WTC11 (cell line): ENCODE measurements around the gene NIT2. TPM values are rescaled to one million over a fixed set of nuclear protein-coding genes. Genes with fewer than 3 reads are reported as not detected.

Experiments
- ATAC-seq: fragments of 200-7000 bp; cut with Tn5 transposase; 2 replicates; pipeline ENCODE4 v1.10.0; 2021; ENCODE audit warnings: mild to moderate bottlenecking, moderate library complexity
- CTCF ChIA-PET: fragments of 300-600 bp; sonication (Branson Sonifier 250); formaldehyde crosslinking; loops from one replicate; lab custom pipeline; 2021; ENCODE audit warnings: antibody characterized with exemption; lab: Charles Lee
- POLR2A ChIA-PET: fragments of 350-600 bp; sonication (Branson Sonifier 250); formaldehyde crosslinking; loops from one replicate; lab custom pipeline; 2021; ENCODE audit warnings: antibody characterized with exemption; lab: Charles Lee
- DNase-seq: peaks from one replicate; pipeline ENCODE4 v3.0.0; 2021; ENCODE audit warnings: low spot score
- H3K27ac Mint-ChIP-seq: 2 replicates; pipeline ENCODE4 v1.8.0; 2021; ENCODE audit warnings: mixed read lengths
- H3K27me3 Mint-ChIP-seq: 2 replicates; pipeline ENCODE4 v1.8.0; 2021; ENCODE audit warnings: low read depth, mild to moderate bottlenecking, moderate library complexity, mixed read lengths
- H3K36me3 Mint-ChIP-seq: 2 replicates; pipeline ENCODE4 v1.8.0; 2021; ENCODE audit warnings: mixed read lengths
- H3K4me1 Mint-ChIP-seq: 2 replicates; pipeline ENCODE4 v1.8.0; 2022; ENCODE audit warnings: mixed read lengths
- H3K4me3 Mint-ChIP-seq: 2 replicates; pipeline ENCODE4 v1.8.0; 2021; ENCODE audit warnings: mild to moderate bottlenecking, moderate library complexity, mixed read lengths
- H3K9me3 Mint-ChIP-seq: 2 replicates; pipeline ENCODE4 v1.8.0; 2021; ENCODE audit warnings: mixed read lengths
- CREM ChIP-seq: sonication (generic); formaldehyde crosslinking; IDR thresholded peaks from 2 replicates; pipeline ENCODE4 v1.8.1; 2022; ENCODE audit warnings: mild to moderate bottlenecking, missing genetic modification reagents, moderate library complexity
- ETV6 ChIP-seq: sonication (generic); formaldehyde crosslinking; IDR thresholded peaks from 2 replicates; pipeline ENCODE4 v1.8.1; 2022; ENCODE audit warnings: mild to moderate bottlenecking, missing genetic modification reagents
- FOXJ3 ChIP-seq: sonication (generic); formaldehyde crosslinking; IDR thresholded peaks from 2 replicates; pipeline ENCODE4 v1.9.0; 2021; ENCODE audit warnings: missing genetic modification reagents, mild to moderate bottlenecking, borderline replicate concordance
- FOXP1 ChIP-seq: sonication (generic); formaldehyde crosslinking; IDR thresholded peaks from 2 replicates; pipeline ENCODE4 v1.8.0; 2022; ENCODE audit warnings: missing genetic modification reagents, mild to moderate bottlenecking, moderate library complexity, borderline replicate concordance
- GRHL2 ChIP-seq: fragments of 250-450 bp; sonication (Bioruptor Pico); IDR thresholded peaks from 2 replicates; pipeline ENCODE4 v1.8.0; 2022; ENCODE audit warnings: mild to moderate bottlenecking, moderate library complexity; ENCODE audit not compliant: insufficient replicate concordance, severe bottlenecking
- JUN ChIP-seq: sonication (generic); formaldehyde crosslinking; IDR thresholded peaks from 2 replicates; pipeline ENCODE4 v1.8.0; 2023; ENCODE audit warnings: mild to moderate bottlenecking, missing genetic modification reagents
- NFE2L1 ChIP-seq: sonication (generic); formaldehyde crosslinking; IDR thresholded peaks from 2 replicates; pipeline ENCODE4 v1.8.1; 2023; ENCODE audit warnings: missing genetic modification reagents
- PRRX2 ChIP-seq: fragments of 250-450 bp; sonication (Bioruptor Pico); IDR thresholded peaks from 2 replicates; pipeline ENCODE4 v1.8.0; 2021; ENCODE audit warnings: mild to moderate bottlenecking
- SMAD4 ChIP-seq: sonication (generic); formaldehyde crosslinking; IDR thresholded peaks from 2 replicates; pipeline ENCODE4 v1.8.0; 2022; ENCODE audit warnings: mild to moderate bottlenecking, missing genetic modification reagents
- TP53 ChIP-seq: sonication (generic); formaldehyde crosslinking; IDR thresholded peaks from 2 replicates; pipeline ENCODE4 v1.8.1; 2023; ENCODE audit warnings: mild to moderate bottlenecking, missing genetic modification reagents
- ZBTB21 ChIP-seq: sonication (generic); formaldehyde crosslinking; IDR thresholded peaks from 2 replicates; pipeline ENCODE4 v1.8.1; 2023; ENCODE audit warnings: mild to moderate bottlenecking, missing genetic modification reagents, borderline replicate concordance
- ZNF121 ChIP-seq: sonication (generic); formaldehyde crosslinking; IDR thresholded peaks from 2 replicates; pipeline ENCODE4 v1.8.0; 2023; ENCODE audit warnings: missing genetic modification reagents
- ZNF138 ChIP-seq: sonication (generic); formaldehyde crosslinking; conservative IDR thresholded peaks from 2 replicates; pipeline ENCODE4 v1.8.1; 2022; ENCODE audit warnings: mild to moderate bottlenecking, moderate library complexity, missing genetic modification reagents
- total RNA-seq: library from RNA; stranded (reverse); gene quantifications from 3 replicates; pipeline ENCODE4 v1.2.3, GENCODE V29; 2021
- TF ChIP-seq, protein P1 (sequence below): sonication (generic); formaldehyde crosslinking; IDR thresholded peaks from 2 replicates; pipeline ENCODE4 v1.8.1; 2022; ENCODE audit warnings: low read depth, missing genetic modification reagents, borderline replicate concordance
- TF ChIP-seq, protein P2 (sequence below): fragments of 250-450 bp; sonication (Bioruptor Pico); IDR thresholded peaks from 2 replicates; pipeline ENCODE4 v1.9.0; 2021; ENCODE audit warnings: mild to moderate bottlenecking
- TF ChIP-seq, protein P3 (sequence below): sonication (generic); formaldehyde crosslinking; IDR thresholded peaks from 2 replicates; pipeline ENCODE4 v1.8.1; 2023; ENCODE audit warnings: mild to moderate bottlenecking, missing genetic modification reagents
- TF ChIP-seq, protein P4 (sequence below): sonication (generic); formaldehyde crosslinking; IDR thresholded peaks from 2 replicates; pipeline ENCODE4 v1.8.1; 2023; ENCODE audit warnings: mild to moderate bottlenecking, missing genetic modification reagents
- TF ChIP-seq, protein P5 (sequence below): sonication (generic); formaldehyde crosslinking; IDR thresholded peaks from 2 replicates; pipeline ENCODE4 v1.8.0; 2022; ENCODE audit warnings: mild to moderate bottlenecking, missing genetic modification reagents
- TF ChIP-seq, protein P6 (sequence below): sonication (generic); formaldehyde crosslinking; IDR thresholded peaks from 2 replicates; pipeline ENCODE4 v1.8.0; 2023; ENCODE audit warnings: missing genetic modification reagents
- TF ChIP-seq, protein P7 (sequence below): sonication (generic); formaldehyde crosslinking; IDR thresholded peaks from 2 replicates; pipeline ENCODE4 v1.8.1; 2023; ENCODE audit warnings: mild to moderate bottlenecking, moderate library complexity, missing genetic modification reagents
- TF ChIP-seq, protein P8 (sequence below): fragments of 250-450 bp; sonication (Bioruptor Pico); IDR thresholded peaks from 2 replicates; pipeline ENCODE4 v1.9.0; 2021; ENCODE audit warnings: mild to moderate bottlenecking
- TF ChIP-seq, protein P9 (sequence below): sonication (generic); formaldehyde crosslinking; IDR thresholded peaks from 2 replicates; pipeline ENCODE4 v1.8.0; 2022; ENCODE audit warnings: mild to moderate bottlenecking, missing genetic modification reagents

Gene NIT2
- total RNA-seq, 1 experiment from 2014 or later, result 27.3 TPM

DNA sequence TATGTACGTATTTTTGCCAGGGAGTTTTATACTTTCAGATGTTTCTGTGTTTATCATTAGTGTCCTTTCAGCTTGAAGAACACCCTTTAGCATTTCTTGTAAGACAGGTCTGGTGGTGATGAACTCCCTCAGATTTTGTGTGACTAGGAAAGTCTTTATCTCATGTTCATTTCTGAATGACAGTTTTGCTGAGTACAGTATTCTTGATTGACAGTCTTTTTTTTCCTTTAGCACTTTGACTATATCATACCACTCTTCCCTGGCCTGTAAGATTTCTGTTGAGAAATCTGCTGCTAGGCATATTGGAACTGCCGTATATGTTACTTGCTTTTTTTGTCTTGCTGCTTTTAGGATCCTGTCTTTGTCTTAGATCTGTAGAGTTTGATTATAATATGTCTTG is 72.6 kb downstream of the NIT2 start:
- no peak for ATAC-seq
- no peak for DNase-seq
- peaks cover 24% of the 10 kb centered on the region for H3K4me1 Mint-ChIP-seq
- peaks cover 11% of the 10 kb centered on the region for H3K9me3 Mint-ChIP-seq
- no peak overlapping the region for H3K4me3 Mint-ChIP-seq
- ChIA-PET CTCF (no interaction called here), POLR2A (no interaction called here)
- no peak for TF ChIP-seq FOXP1 (CRISPR knock-in tag)
- no peak for TF ChIP-seq NFE2L1 (CRISPR knock-in tag)
- no peak for TF ChIP-seq FOXJ3 (CRISPR knock-in tag)
- no peak for TF ChIP-seq ZBTB21 (CRISPR knock-in tag)
- TF ChIP-seq, protein P1, sequence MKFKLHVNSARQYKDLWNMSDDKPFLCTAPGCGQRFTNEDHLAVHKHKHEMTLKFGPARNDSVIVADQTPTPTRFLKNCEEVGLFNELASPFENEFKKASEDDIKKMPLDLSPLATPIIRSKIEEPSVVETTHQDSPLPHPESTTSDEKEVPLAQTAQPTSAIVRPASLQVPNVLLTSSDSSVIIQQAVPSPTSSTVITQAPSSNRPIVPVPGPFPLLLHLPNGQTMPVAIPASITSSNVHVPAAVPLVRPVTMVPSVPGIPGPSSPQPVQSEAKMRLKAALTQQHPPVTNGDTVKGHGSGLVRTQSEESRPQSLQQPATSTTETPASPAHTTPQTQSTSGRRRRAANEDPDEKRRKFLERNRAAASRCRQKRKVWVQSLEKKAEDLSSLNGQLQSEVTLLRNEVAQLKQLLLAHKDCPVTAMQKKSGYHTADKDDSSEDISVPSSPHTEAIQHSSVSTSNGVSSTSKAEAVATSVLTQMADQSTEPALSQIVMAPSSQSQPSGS (CRISPR knock-in tag), result no peak
- TF ChIP-seq, protein P2, sequence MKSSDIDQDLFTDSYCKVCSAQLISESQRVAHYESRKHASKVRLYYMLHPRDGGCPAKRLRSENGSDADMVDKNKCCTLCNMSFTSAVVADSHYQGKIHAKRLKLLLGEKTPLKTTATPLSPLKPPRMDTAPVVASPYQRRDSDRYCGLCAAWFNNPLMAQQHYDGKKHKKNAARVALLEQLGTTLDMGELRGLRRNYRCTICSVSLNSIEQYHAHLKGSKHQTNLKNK (CRISPR knock-in tag), result no peak
- TF ChIP-seq, protein P3, sequence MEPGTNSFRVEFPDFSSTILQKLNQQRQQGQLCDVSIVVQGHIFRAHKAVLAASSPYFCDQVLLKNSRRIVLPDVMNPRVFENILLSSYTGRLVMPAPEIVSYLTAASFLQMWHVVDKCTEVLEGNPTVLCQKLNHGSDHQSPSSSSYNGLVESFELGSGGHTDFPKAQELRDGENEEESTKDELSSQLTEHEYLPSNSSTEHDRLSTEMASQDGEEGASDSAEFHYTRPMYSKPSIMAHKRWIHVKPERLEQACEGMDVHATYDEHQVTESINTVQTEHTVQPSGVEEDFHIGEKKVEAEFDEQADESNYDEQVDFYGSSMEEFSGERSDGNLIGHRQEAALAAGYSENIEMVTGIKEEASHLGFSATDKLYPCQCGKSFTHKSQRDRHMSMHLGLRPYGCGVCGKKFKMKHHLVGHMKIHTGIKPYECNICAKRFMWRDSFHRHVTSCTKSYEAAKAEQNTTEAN (CRISPR knock-in tag), result no peak
- TF ChIP-seq, protein P4, sequence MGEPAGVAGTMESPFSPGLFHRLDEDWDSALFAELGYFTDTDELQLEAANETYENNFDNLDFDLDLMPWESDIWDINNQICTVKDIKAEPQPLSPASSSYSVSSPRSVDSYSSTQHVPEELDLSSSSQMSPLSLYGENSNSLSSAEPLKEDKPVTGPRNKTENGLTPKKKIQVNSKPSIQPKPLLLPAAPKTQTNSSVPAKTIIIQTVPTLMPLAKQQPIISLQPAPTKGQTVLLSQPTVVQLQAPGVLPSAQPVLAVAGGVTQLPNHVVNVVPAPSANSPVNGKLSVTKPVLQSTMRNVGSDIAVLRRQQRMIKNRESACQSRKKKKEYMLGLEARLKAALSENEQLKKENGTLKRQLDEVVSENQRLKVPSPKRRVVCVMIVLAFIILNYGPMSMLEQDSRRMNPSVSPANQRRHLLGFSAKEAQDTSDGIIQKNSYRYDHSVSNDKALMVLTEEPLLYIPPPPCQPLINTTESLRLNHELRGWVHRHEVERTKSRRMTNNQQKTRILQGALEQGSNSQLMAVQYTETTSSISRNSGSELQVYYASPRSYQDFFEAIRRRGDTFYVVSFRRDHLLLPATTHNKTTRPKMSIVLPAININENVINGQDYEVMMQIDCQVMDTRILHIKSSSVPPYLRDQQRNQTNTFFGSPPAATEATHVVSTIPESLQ (CRISPR knock-in tag), result no peak
- TF ChIP-seq, protein P5, sequence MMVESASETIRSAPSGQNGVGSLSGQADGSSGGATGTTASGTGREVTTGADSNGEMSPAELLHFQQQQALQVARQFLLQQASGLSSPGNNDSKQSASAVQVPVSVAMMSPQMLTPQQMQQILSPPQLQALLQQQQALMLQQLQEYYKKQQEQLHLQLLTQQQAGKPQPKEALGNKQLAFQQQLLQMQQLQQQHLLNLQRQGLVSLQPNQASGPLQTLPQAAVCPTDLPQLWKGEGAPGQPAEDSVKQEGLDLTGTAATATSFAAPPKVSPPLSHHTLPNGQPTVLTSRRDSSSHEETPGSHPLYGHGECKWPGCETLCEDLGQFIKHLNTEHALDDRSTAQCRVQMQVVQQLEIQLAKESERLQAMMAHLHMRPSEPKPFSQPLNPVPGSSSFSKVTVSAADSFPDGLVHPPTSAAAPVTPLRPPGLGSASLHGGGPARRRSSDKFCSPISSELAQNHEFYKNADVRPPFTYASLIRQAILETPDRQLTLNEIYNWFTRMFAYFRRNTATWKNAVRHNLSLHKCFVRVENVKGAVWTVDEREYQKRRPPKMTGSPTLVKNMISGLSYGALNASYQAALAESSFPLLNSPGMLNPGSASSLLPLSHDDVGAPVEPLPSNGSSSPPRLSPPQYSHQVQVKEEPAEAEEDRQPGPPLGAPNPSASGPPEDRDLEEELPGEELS, result no peak
- TF ChIP-seq ZNF138 (CRISPR knock-in tag), result no peak
- TF ChIP-seq, protein P6, sequence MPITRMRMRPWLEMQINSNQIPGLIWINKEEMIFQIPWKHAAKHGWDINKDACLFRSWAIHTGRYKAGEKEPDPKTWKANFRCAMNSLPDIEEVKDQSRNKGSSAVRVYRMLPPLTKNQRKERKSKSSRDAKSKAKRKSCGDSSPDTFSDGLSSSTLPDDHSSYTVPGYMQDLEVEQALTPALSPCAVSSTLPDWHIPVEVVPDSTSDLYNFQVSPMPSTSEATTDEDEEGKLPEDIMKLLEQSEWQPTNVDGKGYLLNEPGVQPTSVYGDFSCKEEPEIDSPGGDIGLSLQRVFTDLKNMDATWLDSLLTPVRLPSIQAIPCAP, result no peak
- no peak for TF ChIP-seq SMAD4
- TF ChIP-seq PRRX2, result no peak
- TF ChIP-seq JUN, result no peak
- no peak for TF ChIP-seq ZNF121
- no peak for TF ChIP-seq ETV6 (CRISPR knock-in tag)
- no peaks in the 10 kb centered on the region for H3K27me3 Mint-ChIP-seq
- peaks cover 33% of the 10 kb centered on the region for H3K36me3 Mint-ChIP-seq
- H3K27ac Mint-ChIP-seq, result no peak overlapping the region

DNA sequence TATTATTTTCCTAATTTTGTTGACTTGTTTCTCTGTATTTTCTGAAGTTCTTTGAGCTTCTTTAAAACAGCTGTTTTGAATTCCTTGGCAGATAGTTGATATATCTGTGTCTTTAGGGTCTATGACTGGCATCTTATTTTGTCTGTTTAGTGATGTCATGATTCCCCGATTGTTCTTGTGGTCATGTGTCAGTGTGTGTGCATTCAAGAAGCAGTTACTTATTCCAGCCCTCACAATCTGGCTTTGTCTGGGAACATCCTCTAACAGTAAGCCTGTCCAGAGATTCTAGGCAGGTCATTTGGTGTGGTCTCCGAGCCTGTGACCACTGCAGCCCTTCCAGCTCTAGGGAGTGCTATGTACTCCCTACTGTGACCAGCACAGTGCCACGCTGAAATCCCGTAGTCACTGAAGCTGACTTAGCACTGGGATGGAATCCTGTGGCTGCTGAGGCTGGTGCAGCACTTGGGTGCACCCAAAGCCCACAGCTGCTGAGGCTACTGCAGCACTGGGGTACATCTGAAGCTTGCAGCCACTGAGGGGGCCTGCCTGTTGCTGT is 73.5 kb downstream of the NIT2 start:
- Mint-ChIP-seq H3K27ac (no peak overlapping the region), H3K27me3 (no peaks in the 10 kb centered on the region), H3K36me3 (peaks cover 39% of the 10 kb centered on the region), H3K9me3 (peaks cover 14% of the 10 kb centered on the region), H3K4me3 (no peak overlapping the region), H3K4me1 (peaks cover 30% of the 10 kb centered on the region)
- DNase-seq (no peak), ATAC-seq (peak; percentile 55)
- POLR2A ChIA-PET, result no interaction called here
- CTCF ChIA-PET, result no interaction called here
- TF ChIP-seq, protein P7, sequence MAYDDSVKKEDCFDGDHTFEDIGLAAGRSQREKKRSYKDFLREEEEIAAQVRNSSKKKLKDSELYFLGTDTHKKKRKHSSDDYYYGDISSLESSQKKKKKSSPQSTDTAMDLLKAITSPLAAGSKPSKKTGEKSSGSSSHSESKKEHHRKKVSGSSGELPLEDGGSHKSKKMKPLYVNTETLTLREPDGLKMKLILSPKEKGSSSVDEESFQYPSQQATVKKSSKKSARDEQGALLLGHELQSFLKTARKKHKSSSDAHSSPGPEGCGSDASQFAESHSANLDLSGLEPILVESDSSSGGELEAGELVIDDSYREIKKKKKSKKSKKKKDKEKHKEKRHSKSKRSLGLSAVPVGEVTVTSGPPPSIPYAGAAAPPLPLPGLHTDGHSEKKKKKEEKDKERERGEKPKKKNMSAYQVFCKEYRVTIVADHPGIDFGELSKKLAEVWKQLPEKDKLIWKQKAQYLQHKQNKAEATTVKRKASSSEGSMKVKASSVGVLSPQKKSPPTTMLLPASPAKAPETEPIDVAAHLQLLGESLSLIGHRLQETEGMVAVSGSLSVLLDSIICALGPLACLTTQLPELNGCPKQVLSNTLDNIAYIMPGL (CRISPR knock-in tag), result no peak
- TF ChIP-seq GRHL2 (no peak), CREM (CRISPR knock-in tag) (no peak), TP53 (CRISPR knock-in tag) (no peak)
- TF ChIP-seq, protein P8, sequence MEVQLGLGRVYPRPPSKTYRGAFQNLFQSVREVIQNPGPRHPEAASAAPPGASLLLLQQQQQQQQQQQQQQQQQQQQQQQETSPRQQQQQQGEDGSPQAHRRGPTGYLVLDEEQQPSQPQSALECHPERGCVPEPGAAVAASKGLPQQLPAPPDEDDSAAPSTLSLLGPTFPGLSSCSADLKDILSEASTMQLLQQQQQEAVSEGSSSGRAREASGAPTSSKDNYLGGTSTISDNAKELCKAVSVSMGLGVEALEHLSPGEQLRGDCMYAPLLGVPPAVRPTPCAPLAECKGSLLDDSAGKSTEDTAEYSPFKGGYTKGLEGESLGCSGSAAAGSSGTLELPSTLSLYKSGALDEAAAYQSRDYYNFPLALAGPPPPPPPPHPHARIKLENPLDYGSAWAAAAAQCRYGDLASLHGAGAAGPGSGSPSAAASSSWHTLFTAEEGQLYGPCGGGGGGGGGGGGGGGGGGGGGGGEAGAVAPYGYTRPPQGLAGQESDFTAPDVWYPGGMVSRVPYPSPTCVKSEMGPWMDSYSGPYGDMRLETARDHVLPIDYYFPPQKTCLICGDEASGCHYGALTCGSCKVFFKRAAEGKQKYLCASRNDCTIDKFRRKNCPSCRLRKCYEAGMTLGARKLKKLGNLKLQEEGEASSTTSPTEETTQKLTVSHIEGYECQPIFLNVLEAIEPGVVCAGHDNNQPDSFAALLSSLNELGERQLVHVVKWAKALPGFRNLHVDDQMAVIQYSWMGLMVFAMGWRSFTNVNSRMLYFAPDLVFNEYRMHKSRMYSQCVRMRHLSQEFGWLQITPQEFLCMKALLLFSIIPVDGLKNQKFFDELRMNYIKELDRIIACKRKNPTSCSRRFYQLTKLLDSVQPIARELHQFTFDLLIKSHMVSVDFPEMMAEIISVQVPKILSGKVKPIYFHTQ (CRISPR knock-in tag), result no peak
- TF ChIP-seq, protein P9, sequence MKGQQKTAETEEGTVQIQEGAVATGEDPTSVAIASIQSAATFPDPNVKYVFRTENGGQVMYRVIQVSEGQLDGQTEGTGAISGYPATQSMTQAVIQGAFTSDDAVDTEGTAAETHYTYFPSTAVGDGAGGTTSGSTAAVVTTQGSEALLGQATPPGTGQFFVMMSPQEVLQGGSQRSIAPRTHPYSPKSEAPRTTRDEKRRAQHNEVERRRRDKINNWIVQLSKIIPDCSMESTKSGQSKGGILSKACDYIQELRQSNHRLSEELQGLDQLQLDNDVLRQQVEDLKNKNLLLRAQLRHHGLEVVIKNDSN (CRISPR knock-in tag), result no peak
- TF ChIP-seq, protein P6, result no peak
